H1 (cell line): ENCODE data around the gene ORMDL3. TPM values are rescaled to one million over a fixed set of nuclear protein-coding genes. Genes with fewer than 3 reads are reported as not detected.

Experiments
- CTCF ChIA-PET: fragments of 300-600 bp; sonication (Branson Sonifier 250); formaldehyde crosslinking; loops from one replicate; lab custom pipeline; 2021; ENCODE audit not compliant: partially characterized antibody; lab: Charles Lee
- POLR2A ChIA-PET: fragments of 300-600 bp; sonication (Branson Sonifier 250); formaldehyde crosslinking; loops from one replicate; lab custom pipeline; 2021; ENCODE audit warnings: inconsistent platforms; ENCODE audit not compliant: partially characterized antibody; lab: Charles Lee
- DNase-seq, 2 experiments: peaks; one replicate each; pipeline versions ENCODE4 v3.0.0 to v3.0.0-alpha.2; 2010 to 2022; ENCODE audit warnings: low spot score in 2 of 2, low read depth in 1 of 2, mixed read lengths in 1 of 2
- FAIRE-seq: peaks from 2 replicates; lab custom pipeline; 2011; peaks lifted over from hg19 to GRCh38; lab: Jason Lieb, UNC
- H2AFZ ChIP-seq: 2 replicates; pipeline ENCODE4 v1.8.1; 2012; ENCODE audit warnings: low read length, inconsistent platforms
- H2AK5ac ChIP-seq: 2 replicates; pipeline ENCODE4 v1.6.1; 2013; ENCODE audit warnings: low read depth, low read length
- H2BK120ac ChIP-seq: replicated peaks from 2 replicates; pipeline ENCODE3; 2013; ENCODE audit warnings: low read depth, low read length, inconsistent platforms
- H2BK12ac ChIP-seq: 2 replicates; pipeline ENCODE4 v1.6.1; 2013; ENCODE audit warnings: low read depth, low read length
- H2BK15ac ChIP-seq: 2 replicates; pipeline ENCODE4 v1.6.1; 2013; ENCODE audit warnings: low read length
- H2BK20ac ChIP-seq: 2 replicates; pipeline ENCODE4 v1.6.1; 2013; ENCODE audit warnings: low read length
- H2BK5ac ChIP-seq: 2 replicates; pipeline ENCODE4 v1.6.1; 2013; ENCODE audit warnings: low read depth, low read length
- H3K14ac ChIP-seq: 2 replicates; pipeline ENCODE4 v1.6.1; 2013; ENCODE audit warnings: inconsistent platforms; ENCODE audit not compliant: insufficient read length
- H3K18ac ChIP-seq: 2 replicates; pipeline ENCODE4 v1.6.1; 2013; ENCODE audit warnings: low read length; ENCODE audit errors: extremely low read depth
- H3K23ac ChIP-seq: 2 replicates; pipeline ENCODE4 v1.6.1; 2013; ENCODE audit warnings: inconsistent platforms; ENCODE audit not compliant: insufficient read length
- H3K23me2 ChIP-seq: 2 replicates; pipeline ENCODE4 v1.6.1; 2013; ENCODE audit warnings: low read depth, low read length
- H3K27ac ChIP-seq: 2 replicates; pipeline ENCODE4 v1.6.1; 2011; ENCODE audit warnings: low read depth, low read length, inconsistent platforms
- H3K27me3 ChIP-seq, 4 experiments: replicated peaks in 1 of 4; 1 replicate in 1 of 4; 2 replicates in 3 of 4; pipeline versions ENCODE4 v1.6.1 to v1.8.1; 2011 to 2013; ENCODE audit warnings: low read length in 3 of 4, mild to moderate bottlenecking in 3 of 4, inconsistent platforms in 2 of 4, mixed read lengths in 2 of 4, moderate library complexity in 1 of 4; ENCODE audit not compliant: control insufficient read depth in 3 of 4, insufficient read depth in 3 of 4; ENCODE audit errors: extremely low read depth in 1 of 4
- H3K36me3 ChIP-seq, 4 experiments: 2 replicates each; pipeline versions ENCODE4 v1.6.1 to v1.8.1; 2011 to 2013; ENCODE audit warnings: mild to moderate bottlenecking in 4 of 4, low read length in 3 of 4, moderate library complexity in 2 of 4, control low read depth in 1 of 4, inconsistent platforms in 1 of 4; ENCODE audit not compliant: insufficient read depth in 4 of 4, control insufficient read depth in 2 of 4
- H3K4ac ChIP-seq: replicated peaks from 2 replicates; pipeline ENCODE3; 2013; ENCODE audit warnings: low read length, low read depth, mixed read lengths, inconsistent platforms; ENCODE audit not compliant: insufficient read length
- H3K4me1 ChIP-seq, 4 experiments: replicated peaks in 1 of 4; 1 replicate in 1 of 4; 2 replicates in 3 of 4; pipeline versions ENCODE4 v1.6.1 to v1.8.1; 2011 to 2013; ENCODE audit warnings: low read length in 3 of 4, inconsistent platforms in 2 of 4, mixed read lengths in 1 of 4; ENCODE audit not compliant: insufficient read depth in 4 of 4, control insufficient read depth in 3 of 4
- H3K4me2 ChIP-seq, 2 experiments: 2 replicates each; pipeline versions ENCODE4 v1.6.1 to v1.8.1; 2011 to 2013; ENCODE audit warnings: low read depth in 2 of 2, low read length in 2 of 2, control low read depth in 1 of 2, inconsistent platforms in 1 of 2, mild to moderate bottlenecking in 1 of 2; ENCODE audit not compliant: insufficient read depth in 1 of 2
- H3K4me3 ChIP-seq, 4 experiments: fragments of 200-600, 300-600 bp in 1 of 4; sonication (generic), shearing (Covaris generic), sonication (Bioruptor Twin) in 1 of 4; 2 replicates each; pipeline versions ENCODE4 v1.5.1 to v1.8.1; 2011 to 2016; ENCODE audit warnings: low read length in 4 of 4, low read depth in 3 of 4, control low read depth in 2 of 4, inconsistent platforms in 2 of 4, mild to moderate bottlenecking in 2 of 4, mixed read lengths in 1 of 4, moderate library complexity in 1 of 4; ENCODE audit not compliant: insufficient read depth in 2 of 4; ENCODE audit errors: extremely low read depth in 1 of 4
- H3K56ac ChIP-seq: replicated peaks from 2 replicates; pipeline ENCODE3; 2013; ENCODE audit warnings: low read depth, mild to moderate bottlenecking, mixed read lengths, low read length, inconsistent platforms; ENCODE audit not compliant: insufficient read length
- H3K79me1 ChIP-seq: 2 replicates; pipeline ENCODE4 v1.6.1; 2013; ENCODE audit warnings: low read depth, low read length, control low read depth
- H3K79me2 ChIP-seq, 2 experiments: 2 replicates each; pipeline versions ENCODE4 v1.6.1 to v1.8.1; 2012 to 2013; ENCODE audit warnings: low read length in 2 of 2, mild to moderate bottlenecking in 2 of 2, inconsistent platforms in 1 of 2; ENCODE audit not compliant: insufficient read depth in 2 of 2, control insufficient read depth in 1 of 2
- H3K9ac ChIP-seq, 4 experiments: replicated peaks in 1 of 4; 1 replicate in 1 of 4; 2 replicates in 3 of 4; pipeline versions ENCODE4 v1.6.1 to v1.8.1; 2011 to 2013; ENCODE audit warnings: low read depth in 3 of 4, low read length in 3 of 4, control low read depth in 2 of 4, mild to moderate bottlenecking in 2 of 4, moderate library complexity in 2 of 4, inconsistent platforms in 1 of 4; ENCODE audit errors: extremely low read depth in 1 of 4
- H3K9me3 ChIP-seq, 2 experiments: 2 replicates each; pipeline versions ENCODE4 v1.6.1 to v1.8.1; 2012 to 2013; ENCODE audit warnings: mild to moderate bottlenecking in 2 of 2, moderate library complexity in 2 of 2, control low read depth in 1 of 2, inconsistent platforms in 1 of 2, low read depth in 1 of 2, low read length in 1 of 2, mixed read lengths in 1 of 2; ENCODE audit not compliant: insufficient read depth in 2 of 2
- H4K20me1 ChIP-seq, 2 experiments: replicated peaks in 1 of 2; 2 replicates each; pipeline versions ENCODE3 to v1.8.1; 2011 to 2013; ENCODE audit warnings: inconsistent platforms in 2 of 2, low read length in 2 of 2, mild to moderate bottlenecking in 1 of 2; ENCODE audit not compliant: insufficient read depth in 2 of 2, control insufficient read depth in 1 of 2
- H4K5ac ChIP-seq: 2 replicates; pipeline ENCODE4 v1.6.1; 2013; ENCODE audit warnings: low read length, low read depth, mixed read lengths, inconsistent platforms; ENCODE audit not compliant: insufficient read length
- H4K8ac ChIP-seq: 2 replicates; pipeline ENCODE4 v1.8.0; 2013; ENCODE audit warnings: mild to moderate bottlenecking, moderate library complexity, low read length, inconsistent platforms; ENCODE audit not compliant: insufficient read depth; ENCODE audit errors: extremely low read depth
- H4K91ac ChIP-seq: replicated peaks from 2 replicates; pipeline ENCODE3; 2013; ENCODE audit warnings: low read length, mixed read lengths, inconsistent platforms; ENCODE audit not compliant: insufficient read length
- ASH2L ChIP-seq: fragments of 200-600, 300-600 bp; sonication (generic); IDR thresholded peaks from one replicate; pipeline ENCODE4 v1.7.1; 2017; ENCODE audit warnings: low read length
- BRCA1 ChIP-seq: IDR thresholded peaks from 2 replicates; pipeline ENCODE4 v1.6.1; 2012; ENCODE audit warnings: low read depth, low read length, improper control_type of control experiment
- CBX8 ChIP-seq: fragments of 300-800, 300-1000 bp; sonication (generic); IDR thresholded peaks from 2 replicates; pipeline ENCODE4 v1.7.1; 2016; ENCODE audit warnings: low read depth, low read length, borderline replicate concordance
- CTBP2 ChIP-seq: IDR thresholded peaks from 2 replicates; pipeline ENCODE4 v1.7.0; 2011; ENCODE audit warnings: borderline replicate concordance, mild to moderate bottlenecking, moderate library complexity, mixed read lengths, low read length; ENCODE audit not compliant: insufficient read depth, insufficient read length
- EP300 ChIP-seq, 2 experiments: IDR thresholded peaks; 1 replicate in 1 of 2; 2 replicates in 1 of 2; pipeline ENCODE4 v1.6.1; 2011 to 2012; ENCODE audit warnings: low read depth in 2 of 2, low read length in 2 of 2, mild to moderate bottlenecking in 2 of 2, borderline replicate concordance in 1 of 2, inconsistent platforms in 1 of 2, moderate library complexity in 1 of 2
- FOSL1 ChIP-seq: IDR thresholded peaks from 2 replicates; pipeline ENCODE4 v1.6.1; 2011; ENCODE audit warnings: mild to moderate bottlenecking, low read depth, low read length, moderate library complexity; ENCODE audit not compliant: insufficient read depth
- KDM4A ChIP-seq: IDR thresholded peaks from one replicate; pipeline ENCODE4 v1.7.1; 2012; ENCODE audit warnings: low read depth, mild to moderate bottlenecking, moderate library complexity, low read length, inconsistent platforms; ENCODE audit not compliant: severe bottlenecking
- KDM5A ChIP-seq: fragments of 200-600 bp; IDR thresholded peaks from 2 replicates; pipeline ENCODE4 v1.7.1; 2012; ENCODE audit warnings: mild to moderate bottlenecking, low read length, inconsistent platforms, mixed read lengths
- RFX5 ChIP-seq: IDR thresholded peaks from 2 replicates; pipeline ENCODE4 v1.6.1; 2011; ENCODE audit warnings: low read depth, low read length, improper control_type of control experiment, borderline replicate concordance
- SRF ChIP-seq: IDR thresholded peaks from 2 replicates; pipeline ENCODE4 v1.6.1; 2011; ENCODE audit warnings: mild to moderate bottlenecking, low read depth, low read length, moderate library complexity
- TBP ChIP-seq: IDR thresholded peaks from 2 replicates; pipeline ENCODE4 v1.6.1; 2011; ENCODE audit warnings: low read depth, low read length, improper control_type of control experiment
- WGBS, 2 experiments: shearing (Covaris generic) in 1 of 2; methylation state at CpG; one replicate each; pipeline versions ENCODE4 v1.1.6 to v1.1.7; 2013 to 2015; ENCODE audit warnings: low lambda C conversion rate in 2 of 2, mixed read lengths in 2 of 2, inconsistent platforms in 1 of 2, low coverage in 1 of 2, missing lambda C conversion rate in 1 of 2; ENCODE audit not compliant: insufficient replicate concordance in 2 of 2, insufficient coverage in 1 of 2, insufficient read length in 1 of 2; ENCODE audit errors: extremely low coverage in 1 of 2, missing lambda C conversion rate in 1 of 2; 5-methylcytosine and 5-hydroxymethylcytosine counted together
- polyA plus RNA-seq, 7 experiments: library from polyadenylated mRNA; depleted of rRNA in 3 of 7; stranded (reverse) in 5 of 7; unstranded in 2 of 7; fragments of >200 nt in 5 of 7; fragments of 200-250 nt in 2 of 7; gene quantifications; 1 replicate in 5 of 7; 2 replicates in 1 of 7; 4 replicates in 1 of 7; pipeline versions ENCODE4 v1.2.1 to v1.2.3, GENCODE V29; 2011 to 2013; ENCODE audit warnings: missing spikeins in 2 of 7, mixed read lengths in 2 of 7
- total RNA-seq: library from RNA; stranded (reverse); fragmentation: NEBNext Ultra II Directional; extraction: Animal tissue kit (Norgen Biotek cat#: 25700); gene quantifications from 2 replicates; pipeline ENCODE4 v1.2.1, GENCODE V29; 2021
- TF ChIP-seq, protein P1 (sequence below): IDR thresholded peaks from 2 replicates; pipeline ENCODE4 v1.6.1; 2011; ENCODE audit warnings: low read depth, mild to moderate bottlenecking, low read length; ENCODE audit not compliant: insufficient read depth

Gene ORMDL3
- total and polyA plus RNA-seq, 2 of the 8 experiments (the other 6 are each of a cell fraction or from before 2014, with no cell fraction given) = 50.4 to 108 TPM

DNA sequence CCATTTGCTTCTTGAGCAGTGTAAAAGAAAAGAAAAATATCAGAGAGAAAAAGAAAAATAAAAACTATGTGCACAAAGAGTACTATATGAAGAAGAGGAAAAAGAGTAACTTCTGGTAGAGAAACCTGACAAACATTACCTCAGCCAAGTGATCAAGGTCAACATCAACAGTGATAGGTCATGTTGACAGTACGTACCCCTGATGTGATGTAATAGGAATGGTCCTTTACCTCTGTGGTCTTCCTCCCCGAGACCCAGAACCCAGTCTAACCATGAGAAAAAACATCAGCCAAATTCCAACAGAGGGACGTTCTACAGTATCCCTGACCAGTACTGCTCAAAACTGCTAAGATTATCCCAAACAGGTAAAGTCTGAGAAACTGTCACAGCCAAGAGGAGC lies 13.4 kb downstream of the ORMDL3 start:
- no peak overlapping the region for H3K4me2 ChIP-seq
- H3K9me3 ChIP-seq = no peaks in the 10 kb centered on the region
- FAIRE-seq (no peak), DNase-seq (no peak)
- no peak overlapping the region for H2AFZ ChIP-seq
- no peak overlapping the region for H3K4me3 ChIP-seq
- H3K23me2 ChIP-seq = no peaks in the 10 kb centered on the region
- no peak overlapping the region for H3K27ac ChIP-seq
- H3K27me3 ChIP-seq = no peaks in the 10 kb centered on the region
- 78% methylated on average over 3 of the region's 3 CpGs; no CpG with 5 or more reads in 1 of the 2 experiments for WGBS, 2 experiments
- peaks cover 0 to 8% (median 2%) of the 10 kb centered on the region in 4 experiments; a peak in 5 of 8 replicates for H3K36me3 ChIP-seq
- H3K18ac ChIP-seq = no peak overlapping the region
- CTCF ChIA-PET = interaction anchor here (1.2 to 1.4 kb wide), 2 partner anchors 18 to 44 kb away, joined by 3 to 4 read pairs; no protein-coding TSS in a partner anchor
- POLR2A ChIA-PET = no interaction called here
- no peak overlapping the region for H2BK20ac ChIP-seq
- H2BK15ac ChIP-seq = no peak overlapping the region
- H3K4ac ChIP-seq = no peak overlapping the region
- H2AK5ac ChIP-seq = no peak overlapping the region
- no peak overlapping the region for H2BK5ac ChIP-seq
- H3K79me2 ChIP-seq = no peaks in the 10 kb centered on the region
- no peaks in the 10 kb centered on the region for H3K79me1 ChIP-seq
- peaks cover 0 to under 1% of the 10 kb centered on the region in 2 experiments for H4K20me1 ChIP-seq
- H3K56ac ChIP-seq = no peak overlapping the region
- TF ChIP-seq KDM4A (no peak), TBP (no peak), BRCA1 (no peak), FOSL1 (no peak), SRF (no peak), ASH2L (no peak), EP300 (IDR thresholded peaks at IDR 0.05; ENCODE audit: borderline replicate concordance in 1 of 2, low read depth in 2 of 2, low read length in 2 of 2) (no peak), RFX5 (no peak), CTBP2 (no peak), CBX8 (no peak), KDM5A (no peak)
- TF ChIP-seq, protein P1, sequence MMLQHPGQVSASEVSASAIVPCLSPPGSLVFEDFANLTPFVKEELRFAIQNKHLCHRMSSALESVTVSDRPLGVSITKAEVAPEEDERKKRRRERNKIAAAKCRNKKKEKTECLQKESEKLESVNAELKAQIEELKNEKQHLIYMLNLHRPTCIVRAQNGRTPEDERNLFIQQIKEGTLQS = no peak
- no peak overlapping the region for H4K8ac ChIP-seq
- H3K23ac ChIP-seq = no peak overlapping the region
- H3K14ac ChIP-seq = no peak overlapping the region
- H2BK120ac ChIP-seq = no peak overlapping the region
- no peak overlapping the region for H4K5ac ChIP-seq
- H4K91ac ChIP-seq = no peak overlapping the region
- no peak overlapping the region for H2BK12ac ChIP-seq
- H3K4me1 ChIP-seq = no peaks in the 10 kb centered on the region
- no peak overlapping the region for H3K9ac ChIP-seq
